ENCODE results near the gene FHOD3. TPM values are rescaled to one million over a fixed set of nuclear protein-coding genes. Genes with fewer than 3 reads are reported as not detected.

FHOD3 gene
- total and polyA plus RNA-seq, 4 donors: 0.57 to 1.3 (median 1.2) TPM; not detected in 1

- Histone ChIP-seq H3K27me3 (ENCODE audit: control insufficient read depth in 4 of 4, insufficient read depth in 4 of 4, low read length in 3 of 4) (peaks cover 0 to 12% (median 6%) of the 10 kb centered on the region in 4 donors), H3K9ac (ENCODE audit: low read depth in 1 of 2, low read length in 2 of 2) (no peak overlapping the region), H3K4me1 (ENCODE audit: control insufficient read depth in 4 of 4, insufficient read depth in 4 of 4, low read length in 3 of 4) (no peaks in the 10 kb centered on the region), H3K27ac (ENCODE audit: low read depth in 1 of 2, low read length in 2 of 2) (no peak overlapping the region), H3K9me3 (ENCODE audit: control insufficient read depth in 4 of 4, low read length in 3 of 4) (no peaks in the 10 kb centered on the region), H3K36me3 (ENCODE audit: control insufficient read depth in 4 of 4, insufficient read depth in 3 of 4, low read depth in 1 of 4, low read length in 3 of 4) (no peaks in the 10 kb centered on the region), H3K4me3 (ENCODE audit: low read depth in 1 of 3, low read length in 3 of 3) (no peak overlapping the region)
- WGBS: 85% methylated on average over 3 of the region's 3 CpGs
- no peak for DNase-seq (ENCODE audit: low spot score)
- TF ChIP-seq TAF1 (conservative IDR thresholded peaks at IDR 0.05) (no peak), ZBTB33 (IDR thresholded peaks at IDR 0.05) (no peak), REST (IDR thresholded peaks at IDR 0.05) (no peak), FOXA2 (IDR thresholded peaks at IDR 0.05) (no peak), GABPA (IDR thresholded peaks at IDR 0.05 in 1 of 2, conservative IDR thresholded peaks at IDR 0.05 in 1 of 2) (no peak), NR2F2 (IDR thresholded peaks at IDR 0.05) (no peak), ATF3 (IDR thresholded peaks at IDR 0.05) (no peak), HNF4A (conservative IDR thresholded peaks at IDR 0.05) (no peak), HNF4G (IDR thresholded peaks at IDR 0.05) (no peak), JUND (IDR thresholded peaks at IDR 0.05) (no peak), RAD21 (IDR thresholded peaks at IDR 0.05) (no peak), EGR1 (IDR thresholded peaks at IDR 0.05; ENCODE audit: low read depth in 2 of 2) (no peak), RXRA (IDR thresholded peaks at IDR 0.05) (no peak)
Observed at GRCh38 chr18:36304723-36305122, 7.2 kb downstream of the FHOD3 start.

- 51% methylated on average over 2 of the region's 2 CpGs for WGBS
- Histone ChIP-seq H3K4me3 (ENCODE audit: low read depth in 1 of 3, low read length in 3 of 3) (no peak overlapping the region), H3K27ac (ENCODE audit: low read depth in 1 of 2, low read length in 2 of 2) (no peak overlapping the region), H3K9ac (ENCODE audit: low read depth in 1 of 2, low read length in 2 of 2) (no peak overlapping the region), H3K4me1 (ENCODE audit: control insufficient read depth in 4 of 4, insufficient read depth in 4 of 4, low read length in 3 of 4) (no peaks in the 10 kb centered on the region), H3K9me3 (ENCODE audit: control insufficient read depth in 4 of 4, low read length in 3 of 4) (no peaks in the 10 kb centered on the region), H3K36me3 (ENCODE audit: control insufficient read depth in 4 of 4, insufficient read depth in 3 of 4, low read depth in 1 of 4, low read length in 3 of 4) (no peaks in the 10 kb centered on the region), H3K27me3 (ENCODE audit: control insufficient read depth in 4 of 4, insufficient read depth in 4 of 4, low read length in 3 of 4) (peaks cover 0 to 11% (median 5%) of the 10 kb centered on the region in 4 donors)
- DNase-seq (ENCODE audit: low spot score): no peak
- no peak for TF ChIP-seq HNF4G (IDR thresholded peaks at IDR 0.05)
- TF ChIP-seq EGR1 (IDR thresholded peaks at IDR 0.05; ENCODE audit: low read depth in 2 of 2): no peak
- TF ChIP-seq RAD21 (IDR thresholded peaks at IDR 0.05): no peak
- no peak for TF ChIP-seq MAX (IDR thresholded peaks at IDR 0.05)
- no peak for TF ChIP-seq CTCF (IDR thresholded peaks at IDR 0.05; ENCODE audit: low read depth, low read length, missing input control)
- no peak for TF ChIP-seq FOXA2 (IDR thresholded peaks at IDR 0.05)
- no peak for TF ChIP-seq JUND (IDR thresholded peaks at IDR 0.05)
- no peak for TF ChIP-seq SP1 (IDR thresholded peaks at IDR 0.05)
- no peak for TF ChIP-seq ZBTB33 (IDR thresholded peaks at IDR 0.05)
- no peak for TF ChIP-seq TAF1 (conservative IDR thresholded peaks at IDR 0.05)
- no peak for TF ChIP-seq NR2F2 (IDR thresholded peaks at IDR 0.05)
- TF ChIP-seq GABPA (IDR thresholded peaks at IDR 0.05 in 1 of 2, conservative IDR thresholded peaks at IDR 0.05 in 1 of 2): no peak
- TF ChIP-seq HNF4A (conservative IDR thresholded peaks at IDR 0.05): no peak
- no peak for TF ChIP-seq ATF3 (IDR thresholded peaks at IDR 0.05)
Observed at GRCh38 chr18:36305375-36305774, 7.9 kb downstream of the FHOD3 start.
